K562 (cell line): Measurements from ENCODE around the gene ALDH9A1. TPM values are rescaled to one million over a fixed set of nuclear protein-coding genes. Genes with fewer than 3 reads are reported as not detected.
A peak's percentile ranks its signal among the peaks of the same experiment; 100 is the strongest.

Experiments used
- ATAC-seq: fragments of 200-7000 bp; cut with Tn5 transposase; 3 replicates; pipeline ENCODE4 v1.9.1; 2020; ENCODE audit warnings: moderate library complexity
- BruUV-seq: library from RNA; stranded (reverse); fragments of 400-500 nt; replicated peaks from 2 replicates; lab custom pipeline; 2021; lab: Mats Ljungman, UMichigan
- CTCF ChIA-PET: fragments of 300-600 bp; formaldehyde crosslinking; extraction: SDS; loops from one replicate; lab custom pipeline; 2021; ENCODE audit warnings: low intra/inter-chr PET ratio; lab: Yijun Ruan, JAX
- POLR2A ChIA-PET: fragments of 300-600, 350-650 bp; sonication (Branson Sonifier 250); formaldehyde crosslinking; extraction: SDS; loops from one replicate; lab custom pipeline; 2021; ENCODE audit warnings: antibody characterized with exemption, inconsistent platforms; lab: Yijun Ruan, JAX
- DNase-seq, 4 experiments: peaks; one replicate each; pipeline versions ENCODE4 v3.0.0 to v3.0.0-alpha.2; 2011 to 2018; ENCODE audit warnings: low spot score in 3 of 4, mixed read lengths in 3 of 4; ENCODE audit errors: extremely low read depth in 1 of 4
- FAIRE-seq: peaks from 2 replicates; lab custom pipeline; 2011; peaks lifted over from hg19 to GRCh38; lab: Jason Lieb, UNC
- H2AFZ ChIP-seq: 2 replicates; pipeline ENCODE4 v1.6.0; 2011; ENCODE audit warnings: low read depth, low read length, control low read depth, inconsistent platforms
- H3K27ac ChIP-seq: fragments of 200-600 bp; 3 replicates; pipeline ENCODE4 v1.8.0; 2011; ENCODE audit warnings: low read depth, mild to moderate bottlenecking, control low read depth, inconsistent platforms, low read length, moderate library complexity, mixed read lengths; ENCODE audit errors: extremely low read depth
- H3K27me3 ChIP-seq, 2 experiments: fragments of 300-600 bp in 1 of 2; 2 replicates in 1 of 2; 3 replicates in 1 of 2; pipeline versions ENCODE4 v1.6.0 to v1.8.0; 2011; ENCODE audit warnings: inconsistent platforms in 2 of 2, low read length in 2 of 2, mild to moderate bottlenecking in 1 of 2, mixed read lengths in 1 of 2, moderate library complexity in 1 of 2; ENCODE audit not compliant: control insufficient read depth in 2 of 2, insufficient read depth in 2 of 2
- H3K36me3 ChIP-seq: fragments of 300-600 bp; 3 replicates; pipeline ENCODE4 v1.8.0; 2011; ENCODE audit warnings: mild to moderate bottlenecking, low read length, inconsistent platforms; ENCODE audit not compliant: control insufficient read depth, insufficient read depth
- H3K4me1 ChIP-seq, 2 experiments: fragments of 200-600 bp in 1 of 2; replicated peaks in 1 of 2; 2 replicates in 1 of 2; 3 replicates in 1 of 2; pipeline versions ENCODE4 v1.5.1 to v1.8.0; 2011; ENCODE audit warnings: inconsistent platforms in 2 of 2, low read length in 2 of 2, mild to moderate bottlenecking in 1 of 2, mixed read lengths in 1 of 2, moderate library complexity in 1 of 2; ENCODE audit not compliant: control insufficient read depth in 2 of 2, insufficient read depth in 2 of 2
- H3K4me2 ChIP-seq: 2 replicates; pipeline ENCODE4 v1.6.1; 2011; ENCODE audit warnings: low read length, control low read depth, inconsistent platforms, mixed read lengths; ENCODE audit not compliant: insufficient read depth
- H3K4me3 ChIP-seq: fragments of 200-600 bp; sonication (generic), shearing (Covaris generic); 2 replicates; pipeline ENCODE4 v1.5.1; 2016; ENCODE audit warnings: control low read depth, inconsistent platforms
- H3K79me2 ChIP-seq: fragments of 200-600 bp; 3 replicates; pipeline ENCODE4 v1.8.0; 2011; ENCODE audit warnings: low read length, inconsistent platforms; ENCODE audit not compliant: control insufficient read depth, insufficient read depth
- H3K9ac ChIP-seq, 2 experiments: 2 replicates each; pipeline versions ENCODE4 v1.6.0 to v1.6.1; 2011; ENCODE audit warnings: low read depth in 2 of 2, low read length in 2 of 2, control low read depth in 1 of 2, inconsistent platforms in 1 of 2, mild to moderate bottlenecking in 1 of 2, mixed read lengths in 1 of 2; ENCODE audit not compliant: insufficient read depth in 1 of 2
- H3K9me1 ChIP-seq: one replicate; pipeline ENCODE4 v1.6.0; 2011; ENCODE audit warnings: inconsistent platforms, mild to moderate bottlenecking, low read length, moderate library complexity; ENCODE audit not compliant: control insufficient read depth, insufficient read depth
- H3K9me3 ChIP-seq: replicated peaks from 2 replicates; pipeline ENCODE4 v1.5.1; 2011; ENCODE audit warnings: low read depth, low read length, inconsistent platforms; ENCODE audit not compliant: control insufficient read depth, insufficient read depth
- H4K20me1 ChIP-seq: replicated peaks from 2 replicates; pipeline ENCODE4 v1.6.1; 2011; ENCODE audit warnings: low read length, inconsistent platforms, mixed read lengths; ENCODE audit not compliant: control insufficient read depth, insufficient read depth
- ARID1B ChIP-seq: fragments of 450-650 bp; IDR thresholded peaks from 2 replicates; pipeline ENCODE4 v1.6.1; 2016; ENCODE audit warnings: antibody characterized with exemption, mild to moderate bottlenecking, inconsistent platforms
- ATF3 ChIP-seq, 2 experiments: fragments of 450-650 bp in 1 of 2; sonication (generic) in 1 of 2; formaldehyde crosslinking in 1 of 2; IDR thresholded peaks in 1 of 2; conservative IDR thresholded peaks in 1 of 2; 2 replicates each; pipeline versions ENCODE4 v1.6.1 to v1.8.1; 2016 to 2023; ENCODE audit warnings: mild to moderate bottlenecking in 2 of 2, moderate library complexity in 2 of 2, inconsistent platforms in 1 of 2, missing genetic modification reagents in 1 of 2
- CAMTA2 ChIP-seq: fragments of 250-450 bp; sonication (Bioruptor Pico); conservative IDR thresholded peaks from 2 replicates; pipeline ENCODE4 v1.5.1; 2022
- CBFB ChIP-seq: sonication (generic); formaldehyde crosslinking; IDR thresholded peaks from 2 replicates; pipeline ENCODE4 v1.4.0; 2020; ENCODE audit warnings: mild to moderate bottlenecking, missing genetic modification reagents
- FOSL1 ChIP-seq: fragments of 200-800 bp; sonication (Bioruptor generic); conservative IDR thresholded peaks from 2 replicates; pipeline ENCODE4 v1.6.1; 2016; ENCODE audit warnings: missing genetic modification characterization, missing compliant biosample characterization
- FOXJ2 ChIP-seq: fragments of 200-800 bp; sonication (Bioruptor generic); IDR thresholded peaks from 2 replicates; pipeline ENCODE4 v1.6.1; 2016; ENCODE audit warnings: missing genetic modification characterization, missing compliant biosample characterization
- FOXK1 ChIP-seq: sonication (generic); formaldehyde crosslinking; IDR thresholded peaks from 2 replicates; pipeline ENCODE4 v1.8.0; 2022; ENCODE audit warnings: missing genetic modification reagents, mild to moderate bottlenecking, borderline replicate concordance
- JUND ChIP-seq, 2 experiments: IDR thresholded peaks; 2 replicates in 1 of 2; 3 replicates in 1 of 2; pipeline ENCODE4 v1.6.1; 2011; ENCODE audit warnings: borderline replicate concordance in 2 of 2, low read depth in 2 of 2, low read length in 2 of 2, improper control_type of control experiment in 1 of 2, missing biosample characterization in 1 of 2, missing genetic modification characterization in 1 of 2, missing genetic modification reagents in 1 of 2
- KDM4B ChIP-seq, 2 experiments: fragments of 450-650 bp in 1 of 2; sonication (generic) in 1 of 2; IDR thresholded peaks; 2 replicates each; pipeline ENCODE4 v1.6.1; 2016 to 2017; ENCODE audit warnings: borderline replicate concordance in 2 of 2, antibody characterized with exemption in 1 of 2, low read depth in 1 of 2, mild to moderate bottlenecking in 1 of 2
- POLR3G ChIP-seq: IDR thresholded peaks from 2 replicates; pipeline ENCODE4 v1.6.1; 2011; ENCODE audit not compliant: insufficient read length, insufficient replicate concordance; ENCODE audit errors: extremely low read depth
- SFPQ ChIP-seq: fragments of 200-400 bp; formaldehyde crosslinking; IDR thresholded peaks from 2 replicates; pipeline ENCODE4 v1.6.1; 2017; ENCODE audit warnings: mild to moderate bottlenecking, low read depth, low read length, moderate library complexity
- SREBF1 ChIP-seq: fragments of 150-350 bp; IDR thresholded peaks from 2 replicates; pipeline ENCODE4 v1.6.1; 2014; ENCODE audit warnings: antibody characterized with exemption, low read depth, low read length, borderline replicate concordance
- ZNF324 ChIP-seq: fragments of 250-450 bp; sonication (Bioruptor Pico); IDR thresholded peaks from 2 replicates; pipeline ENCODE4 v1.4.0; 2020; ENCODE audit warnings: mild to moderate bottlenecking
- WGBS: fragments of 100-300 bp; shearing (Covaris generic); methylation state at CpG from one replicate; pipeline ENCODE4 v1.1.6; 2016; ENCODE audit warnings: low coverage, mixed read lengths; ENCODE audit not compliant: insufficient coverage; ENCODE audit errors: missing lambda C conversion rate; 5-methylcytosine and 5-hydroxymethylcytosine counted together
- in situ Hi-C: fragments of 300-500 bp; cut with MboI; formaldehyde crosslinking; loops from 4 replicates; pipeline ENCODE4 v1.15.0; 2018; ENCODE audit warnings: inconsistent platforms, mixed read lengths
- intact Hi-C: fragments of 100-400 bp; cut with micrococcal nuclease; formaldehyde crosslinking; loops from 2 replicates; pipeline ENCODE4 v1.14.2; 2022
- polyA plus RNA-seq, 8 experiments: library from polyadenylated mRNA; depleted of rRNA in 4 of 8; stranded (reverse) in 5 of 8; unstranded in 3 of 8; fragments of >200 nt; fragmentation: Nextera tagmentation in 2 of 8; fragmentation: Illumina TruSeq in 1 of 8; extraction: Ambion mirVana in 2 of 8; extraction: Trizol in 1 of 8; gene quantifications; 2 replicates each; pipeline versions ENCODE4 v1.2.1 to v1.2.3, GENCODE V29; 2011 to 2014; ENCODE audit warnings: inconsistent platforms in 1 of 8, missing spikeins in 1 of 8
- total RNA-seq, 7 experiments: library from RNA; depleted of rRNA in 6 of 7; stranded (reverse); fragments of >200 nt in 6 of 7; fragmentation: Illumina TruSeq in 2 of 7; extraction: Trizol in 2 of 7; gene quantifications; 2 replicates each; pipeline versions ENCODE4 v1.2.1 to v1.2.3, GENCODE V29; 2011 to 2021; ENCODE audit warnings: low replicate concordance in 1 of 7

Gene ALDH9A1
- total and polyA plus RNA-seq, 9 of the 15 experiments (the other 6 are each of a cell fraction or from before 2014, with no cell fraction given) = 26.5 to 54.3 (median 39.2) TPM

GRCh38 chr1:165707984-165708706, 9.8 kb upstream of the ALDH9A1 start (continued):
- TF ChIP-seq SFPQ (no peak), CAMTA2 (CRISPR knock-in tag) (no peak), FOXK1 (CRISPR knock-in tag) (no peak)

- Histone ChIP-seq H3K4me1 (no peaks in the 10 kb centered on the region; a peak in 2 of 5 replicates), H3K9me3 (no peaks in the 10 kb centered on the region), H4K20me1 (no peaks in the 10 kb centered on the region), H2AFZ (no peak overlapping the region), H3K4me2 (no peak overlapping the region), H3K36me3 (no peaks in the 10 kb centered on the region), H3K79me2 (no peaks in the 10 kb centered on the region), H3K27ac (no peak overlapping the region), H3K9ac (no peak overlapping the region)
- in situ Hi-C loops = no loop called here
- DNase-seq (no peak), ATAC-seq (no peak)
- BruUV-seq = no TSS peak
- 4% methylated on average over 2 of the region's 2 CpGs for WGBS
- CTCF ChIA-PET = interaction anchor here (1.0 kb wide), 1 partner anchor 211 kb away, joined by 7 read pairs; no protein-coding TSS in a partner anchor
- TF ChIP-seq ATF3 (IDR thresholded peaks at IDR 0.05) = peak; percentile 63
- no peak for TF ChIP-seq ATF3 (CRISPR knock-in tag; conservative IDR thresholded peaks at IDR 0.05)
- TF ChIP-seq ZNF324 (CRISPR knock-in tag) = peak; percentile 66
- peak; percentile 41; the same call in 1 of the 2 replicates for TF ChIP-seq JUND (IDR thresholded peaks at IDR 0.05; ENCODE audit: borderline replicate concordance, low read depth, low read length)
- no peak for TF ChIP-seq JUND (tag; IDR thresholded peaks at IDR 0.05; ENCODE audit: borderline replicate concordance, low read depth, low read length)
- no peak for TF ChIP-seq KDM4B (IDR thresholded peaks at IDR 0.05; ENCODE audit: borderline replicate concordance in 2 of 2, low read depth in 1 of 2)
- TF ChIP-seq POLR3G = no peak
- no peak for TF ChIP-seq SREBF1
- no peak for TF ChIP-seq FOXJ2
- TF ChIP-seq FOSL1 (tag) = peak; percentile 39; the same call in 1 of the 2 replicates
- no peak for TF ChIP-seq CBFB (CRISPR knock-in tag)
- TF ChIP-seq ARID1B = no peak
- TF ChIP-seq, all 486 proteins: peak for 4
- intact Hi-C loops = no loop called here
- Histone ChIP-seq H3K27me3 (peaks cover 17 to 22% of the 10 kb centered on the region in 2 experiments), H3K9me1 (no peaks in the 10 kb centered on the region), H3K4me3 (no peak overlapping the region)
- peak; percentile 55 for FAIRE-seq
- POLR2A ChIA-PET = interaction anchor here (1.5 kb wide), 1 partner anchor 11 kb away, joined by 4 read pairs; no protein-coding TSS in a partner anchor
Observed at GRCh38 chr1:165703648-165704047, 5.3 kb upstream of the ALDH9A1 start.
